GM12878 (cell line): ENCODE measurements around the gene ELP2. TPM values are rescaled to one million over a fixed set of nuclear protein-coding genes. Genes with fewer than 3 reads are reported as not detected.

ENCODE experiments used
- ATAC-seq: fragments of 200-7000 bp; cut with Tn5 transposase; 3 replicates; pipeline ENCODE4 v1.9.1; 2020; ENCODE audit warnings: mild to moderate bottlenecking, moderate library complexity
- BruUV-seq: library from RNA; stranded (reverse); fragments of 400-500 nt; replicated peaks from 2 replicates; lab custom pipeline; 2021; lab: Mats Ljungman, UMichigan
- CTCF ChIA-PET: fragments of 300-600 bp; sonication (Branson Sonifier 250); formaldehyde crosslinking; extraction: SDS; loops from one replicate; lab custom pipeline; 2021; ENCODE audit warnings: inconsistent platforms; lab: Yijun Ruan, JAX
- POLR2A ChIA-PET: fragments of 350-600 bp; formaldehyde crosslinking; extraction: SDS; loops from one replicate; lab custom pipeline; 2021; ENCODE audit warnings: inconsistent platforms; lab: Charles Lee
- RAD21 ChIA-PET: fragments of 300-600 bp; sonication (Branson Sonifier 250); formaldehyde crosslinking; loops from one replicate; lab custom pipeline; 2023; ENCODE audit warnings: antibody characterized with exemption; ENCODE audit not compliant: unreplicated experiment; lab: Charles Lee
- SMC1A ChIA-PET: fragments of 300-600 bp; sonication (Branson Sonifier 250); formaldehyde crosslinking; loops from one replicate; lab custom pipeline; 2023; ENCODE audit not compliant: unreplicated experiment, uncharacterized antibody; lab: Charles Lee
- DNase-seq: peaks from one replicate; pipeline ENCODE4 v3.0.0-alpha.2; 2011; ENCODE audit warnings: low read depth, low spot score
- FAIRE-seq: peaks from 3 replicates; lab custom pipeline; 2011; peaks lifted over from hg19 to GRCh38; lab: Jason Lieb, UNC
- H2AFZ ChIP-seq: 2 replicates; pipeline ENCODE4 v1.6.0; 2011; ENCODE audit warnings: low read depth, low read length, control low read depth; ENCODE audit not compliant: control insufficient read depth
- H3K27ac ChIP-seq: 2 replicates; pipeline ENCODE4 v1.5.1; 2011; ENCODE audit warnings: control low read depth; ENCODE audit not compliant: control insufficient read depth, insufficient read depth
- H3K27me3 ChIP-seq, 2 experiments: replicated peaks in 1 of 2; 2 replicates each; pipeline versions ENCODE4 v1.6.0 to v1.6.1; 2011; ENCODE audit warnings: low read length in 1 of 2; ENCODE audit not compliant: control insufficient read depth in 2 of 2, insufficient read depth in 2 of 2
- H3K36me3 ChIP-seq, 2 experiments: 2 replicates each; pipeline ENCODE4 v1.5.1; 2011; ENCODE audit warnings: low read length in 1 of 2; ENCODE audit not compliant: control insufficient read depth in 2 of 2, insufficient read depth in 2 of 2
- H3K4me1 ChIP-seq: 2 replicates; pipeline ENCODE4 v1.6.1; 2011; ENCODE audit warnings: mild to moderate bottlenecking, low read length, moderate library complexity, mixed read lengths; ENCODE audit not compliant: control insufficient read depth, insufficient read depth
- H3K4me2 ChIP-seq: 2 replicates; pipeline ENCODE4 v1.6.0; 2011; ENCODE audit warnings: control low read depth; ENCODE audit not compliant: control insufficient read depth, insufficient read depth
- H3K4me3 ChIP-seq: fragments of 200-600 bp; sonication (generic); 2 replicates; pipeline ENCODE4 v1.5.1; 2016
- H3K79me2 ChIP-seq: 2 replicates; pipeline ENCODE4 v1.6.0; 2011; ENCODE audit warnings: low read length; ENCODE audit not compliant: control insufficient read depth, insufficient read depth
- H3K9ac ChIP-seq: 2 replicates; pipeline ENCODE4 v1.8.0; 2011; ENCODE audit warnings: low read length, control low read depth, mixed read lengths; ENCODE audit not compliant: control insufficient read depth, insufficient read depth
- H3K9me3 ChIP-seq: replicated peaks from 3 replicates; pipeline ENCODE4 v1.5.1; 2011; ENCODE audit warnings: mild to moderate bottlenecking, low read length; ENCODE audit not compliant: control insufficient read depth, insufficient read depth
- H4K20me1 ChIP-seq: 2 replicates; pipeline ENCODE4 v1.6.0; 2011; ENCODE audit not compliant: control insufficient read depth, insufficient read depth
- CEBPB ChIP-seq, 2 experiments: fragments of 150-350 bp in 1 of 2; IDR thresholded peaks; 2 replicates each; pipeline ENCODE4 v1.6.1; 2012 to 2014; ENCODE audit warnings: low read depth in 2 of 2, low read length in 2 of 2, borderline replicate concordance in 1 of 2, inconsistent platforms in 1 of 2
- EZH2 ChIP-seq: IDR thresholded peaks from 2 replicates; pipeline ENCODE4 v1.6.1; 2012; ENCODE audit warnings: low read depth, mild to moderate bottlenecking, control low read depth, inconsistent platforms, low read length, borderline replicate concordance; ENCODE audit not compliant: control insufficient read depth
- FOXM1 ChIP-seq: IDR thresholded peaks from 2 replicates; pipeline ENCODE4 v1.6.1; 2012; ENCODE audit warnings: low read depth, mild to moderate bottlenecking, inconsistent platforms, low read length, moderate library complexity
- MEF2B ChIP-seq: fragments of 450-650 bp; IDR thresholded peaks from 2 replicates; pipeline ENCODE4 v1.6.1; 2018; ENCODE audit warnings: mild to moderate bottlenecking, moderate library complexity; ENCODE audit not compliant: partially characterized antibody, poor library complexity, severe bottlenecking
- NR2C2 ChIP-seq: IDR thresholded peaks from 2 replicates; pipeline ENCODE4 v1.6.1; 2011; ENCODE audit warnings: borderline replicate concordance, low read depth; ENCODE audit not compliant: control insufficient read depth, insufficient read length
- NR2F1 ChIP-seq: fragments of 450-650 bp; conservative IDR thresholded peaks from 2 replicates; pipeline ENCODE4 v1.6.1; 2017; ENCODE audit warnings: mild to moderate bottlenecking
- POLR2AphosphoS5 ChIP-seq: IDR thresholded peaks from 2 replicates; pipeline ENCODE4 v1.6.1; 2011; ENCODE audit warnings: mild to moderate bottlenecking, low read length, inconsistent platforms
- TAF1 ChIP-seq: IDR thresholded peaks from 2 replicates; pipeline ENCODE4 v1.6.1; 2011; ENCODE audit warnings: mild to moderate bottlenecking, low read depth, low read length, borderline replicate concordance
- TARDBP ChIP-seq: IDR thresholded peaks from 2 replicates; pipeline ENCODE4 v1.6.1; 2016; ENCODE audit warnings: borderline replicate concordance
- TCF12 ChIP-seq: IDR thresholded peaks from 2 replicates; pipeline ENCODE4 v1.6.1; 2011; ENCODE audit warnings: low read depth, mild to moderate bottlenecking, low read length
- WGBS: methylation state at CpG from one replicate; pipeline ENCODE4 v1.1.6; 2016; ENCODE audit warnings: low lambda C conversion rate; ENCODE audit not compliant: insufficient replicate concordance, insufficient coverage; ENCODE audit errors: missing lambda C conversion rate; 5-methylcytosine and 5-hydroxymethylcytosine counted together
- in situ Hi-C: fragments of 300-500 bp; cut with MboI; formaldehyde crosslinking; loops from 9 replicates; pipeline ENCODE4 v1.14.3; 2018; ENCODE audit warnings: mixed read lengths
- intact Hi-C: fragments of 100-400 bp; cut with micrococcal nuclease; formaldehyde crosslinking; loops from one replicate; pipeline ENCODE4 v1.14.2; 2022; ENCODE audit not compliant: unreplicated experiment
- polyA plus RNA-seq, 11 experiments: library from polyadenylated mRNA; depleted of rRNA in 4 of 11; unstranded in 6 of 11; stranded (reverse) in 5 of 11; fragments of >200 nt; fragmentation: Nextera tagmentation in 4 of 11; fragmentation: Illumina TruSeq in 1 of 11; extraction: Ambion mirVana in 4 of 11; extraction: Trizol in 1 of 11; gene quantifications; 1 replicate in 1 of 11; 2 replicates in 10 of 11; pipeline versions ENCODE4 v1.2.1 to v1.2.3, GENCODE V29; 2011 to 2016; ENCODE audit warnings: inconsistent platforms in 2 of 11, missing spikeins in 2 of 11, low read depth in 1 of 11
- total RNA-seq, 4 experiments: library from RNA; depleted of rRNA in 3 of 4; stranded (reverse); fragments of >200 nt in 3 of 4; fragmentation: Illumina TruSeq in 1 of 4; extraction: Trizol in 1 of 4; gene quantifications; 2 replicates each; pipeline versions ENCODE4 v1.2.1 to v1.2.3, GENCODE V29; 2013 to 2021
- TF ChIP-seq, protein P1 (sequence below): fragments of 450-650 bp; formaldehyde crosslinking; IDR thresholded peaks from 2 replicates; pipeline ENCODE4 v1.5.0; 2022; ENCODE audit warnings: mild to moderate bottlenecking, missing genetic modification characterization
- TF ChIP-seq, protein P2 (sequence below): fragments of 450-650 bp; IDR thresholded peaks from 2 replicates; pipeline ENCODE4 v1.6.1; 2014; ENCODE audit warnings: mild to moderate bottlenecking
- TF ChIP-seq, protein P3 (sequence below): IDR thresholded peaks from 2 replicates; pipeline ENCODE4 v1.6.1; 2011; ENCODE audit warnings: borderline replicate concordance, low read depth, mild to moderate bottlenecking, moderate library complexity, mixed read lengths, low read length; ENCODE audit not compliant: insufficient read depth; ENCODE audit errors: extremely low read length
- TF ChIP-seq, protein P4 (sequence below): fragments of 450-650 bp; IDR thresholded peaks from 2 replicates; pipeline ENCODE4 v1.6.1; 2017; ENCODE audit warnings: borderline replicate concordance

Gene ELP2
- total and polyA plus RNA-seq, 10 of the 15 experiments (the other 5 are each of a cell fraction or from before 2014, with no cell fraction given): 56.9 to 134 (median 88.5) TPM

DNA sequence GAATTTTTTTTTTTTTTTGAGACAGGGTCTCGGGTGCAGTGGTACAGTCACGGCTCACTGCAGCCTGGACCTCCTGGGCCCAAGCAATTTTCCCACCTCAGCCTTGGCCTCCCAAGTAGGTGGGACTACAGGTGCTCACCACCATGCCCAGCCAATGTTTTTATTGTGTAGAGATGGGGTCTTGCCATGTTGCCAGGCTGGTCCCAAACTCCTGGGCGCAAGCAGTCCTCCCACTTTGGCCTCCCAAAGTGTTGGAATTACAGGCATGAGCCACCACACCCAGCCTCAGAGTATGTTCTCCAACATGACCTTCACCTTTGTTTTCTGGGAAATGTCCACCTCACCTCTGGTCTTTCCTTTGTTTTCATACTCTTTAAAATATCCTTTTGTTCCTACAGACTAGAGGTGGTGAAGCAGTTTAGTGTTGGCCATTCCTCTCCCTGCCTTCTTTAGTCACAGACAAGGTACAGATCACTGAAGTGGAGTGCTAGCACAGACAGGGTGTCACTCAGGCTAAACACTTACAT is 38.1 kb downstream of the ELP2 start:
- RAD21 ChIA-PET: no interaction called here
- no TSS peak for BruUV-seq
- Histone ChIP-seq H2AFZ (no peak overlapping the region), H3K36me3 (peaks cover 13 to 39% of the 10 kb centered on the region in 2 experiments)
- TF ChIP-seq NR2F1 (no peak), MEF2B (no peak), EZH2 (no peak), FOXM1 (no peak), TAF1 (no peak), NR2C2 (no peak), CEBPB (IDR thresholded peaks at IDR 0.05; ENCODE audit: borderline replicate concordance in 1 of 2, low read depth in 2 of 2, low read length in 2 of 2) (no peak), TARDBP (no peak), TCF12 (no peak), POLR2AphosphoS5 (no peak)
- TF ChIP-seq, protein P1, sequence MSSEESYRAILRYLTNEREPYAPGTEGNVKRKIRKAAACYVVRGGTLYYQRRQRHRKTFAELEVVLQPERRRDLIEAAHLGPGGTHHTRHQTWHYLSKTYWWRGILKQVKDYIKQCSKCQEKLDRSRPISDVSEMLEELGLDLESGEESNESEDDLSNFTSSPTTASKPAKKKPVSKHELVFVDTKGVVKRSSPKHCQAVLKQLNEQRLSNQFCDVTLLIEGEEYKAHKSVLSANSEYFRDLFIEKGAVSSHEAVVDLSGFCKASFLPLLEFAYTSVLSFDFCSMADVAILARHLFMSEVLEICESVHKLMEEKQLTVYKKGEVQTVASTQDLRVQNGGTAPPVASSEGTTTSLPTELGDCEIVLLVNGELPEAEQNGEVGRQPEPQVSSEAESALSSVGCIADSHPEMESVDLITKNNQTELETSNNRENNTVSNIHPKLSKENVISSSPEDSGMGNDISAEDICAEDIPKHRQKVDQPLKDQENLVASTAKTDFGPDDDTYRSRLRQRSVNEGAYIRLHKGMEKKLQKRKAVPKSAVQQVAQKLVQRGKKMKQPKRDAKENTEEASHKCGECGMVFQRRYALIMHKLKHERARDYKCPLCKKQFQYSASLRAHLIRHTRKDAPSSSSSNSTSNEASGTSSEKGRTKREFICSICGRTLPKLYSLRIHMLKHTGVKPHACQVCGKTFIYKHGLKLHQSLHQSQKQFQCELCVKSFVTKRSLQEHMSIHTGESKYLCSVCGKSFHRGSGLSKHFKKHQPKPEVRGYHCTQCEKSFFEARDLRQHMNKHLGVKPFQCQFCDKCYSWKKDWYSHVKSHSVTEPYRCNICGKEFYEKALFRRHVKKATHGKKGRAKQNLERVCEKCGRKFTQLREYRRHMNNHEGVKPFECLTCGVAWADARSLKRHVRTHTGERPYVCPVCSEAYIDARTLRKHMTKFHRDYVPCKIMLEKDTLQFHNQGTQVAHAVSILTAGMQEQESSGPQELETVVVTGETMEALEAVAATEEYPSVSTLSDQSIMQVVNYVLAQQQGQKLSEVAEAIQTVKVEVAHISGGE (CRISPR knock-in tag): no peak
- TF ChIP-seq, protein P2, sequence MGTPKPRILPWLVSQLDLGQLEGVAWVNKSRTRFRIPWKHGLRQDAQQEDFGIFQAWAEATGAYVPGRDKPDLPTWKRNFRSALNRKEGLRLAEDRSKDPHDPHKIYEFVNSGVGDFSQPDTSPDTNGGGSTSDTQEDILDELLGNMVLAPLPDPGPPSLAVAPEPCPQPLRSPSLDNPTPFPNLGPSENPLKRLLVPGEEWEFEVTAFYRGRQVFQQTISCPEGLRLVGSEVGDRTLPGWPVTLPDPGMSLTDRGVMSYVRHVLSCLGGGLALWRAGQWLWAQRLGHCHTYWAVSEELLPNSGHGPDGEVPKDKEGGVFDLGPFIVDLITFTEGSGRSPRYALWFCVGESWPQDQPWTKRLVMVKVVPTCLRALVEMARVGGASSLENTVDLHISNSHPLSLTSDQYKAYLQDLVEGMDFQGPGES: no peak
- TF ChIP-seq, protein P3, sequence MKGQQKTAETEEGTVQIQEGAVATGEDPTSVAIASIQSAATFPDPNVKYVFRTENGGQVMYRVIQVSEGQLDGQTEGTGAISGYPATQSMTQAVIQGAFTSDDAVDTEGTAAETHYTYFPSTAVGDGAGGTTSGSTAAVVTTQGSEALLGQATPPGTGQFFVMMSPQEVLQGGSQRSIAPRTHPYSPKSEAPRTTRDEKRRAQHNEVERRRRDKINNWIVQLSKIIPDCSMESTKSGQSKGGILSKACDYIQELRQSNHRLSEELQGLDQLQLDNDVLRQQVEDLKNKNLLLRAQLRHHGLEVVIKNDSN: no peak
- TF ChIP-seq, protein P4, sequence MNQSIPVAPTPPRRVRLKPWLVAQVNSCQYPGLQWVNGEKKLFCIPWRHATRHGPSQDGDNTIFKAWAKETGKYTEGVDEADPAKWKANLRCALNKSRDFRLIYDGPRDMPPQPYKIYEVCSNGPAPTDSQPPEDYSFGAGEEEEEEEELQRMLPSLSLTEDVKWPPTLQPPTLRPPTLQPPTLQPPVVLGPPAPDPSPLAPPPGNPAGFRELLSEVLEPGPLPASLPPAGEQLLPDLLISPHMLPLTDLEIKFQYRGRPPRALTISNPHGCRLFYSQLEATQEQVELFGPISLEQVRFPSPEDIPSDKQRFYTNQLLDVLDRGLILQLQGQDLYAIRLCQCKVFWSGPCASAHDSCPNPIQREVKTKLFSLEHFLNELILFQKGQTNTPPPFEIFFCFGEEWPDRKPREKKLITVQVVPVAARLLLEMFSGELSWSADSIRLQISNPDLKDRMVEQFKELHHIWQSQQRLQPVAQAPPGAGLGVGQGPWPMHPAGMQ: no peak
- TF ChIP-seq, all 136 proteins: peak for 0
- H3K9ac ChIP-seq: no peak overlapping the region
- ATAC-seq: no peak
- H4K20me1 ChIP-seq: no peaks in the 10 kb centered on the region
- H3K4me1 ChIP-seq: no peaks in the 10 kb centered on the region
- no peaks in the 10 kb centered on the region for H3K9me3 ChIP-seq
- no peak overlapping the region for H3K4me3 ChIP-seq
- FAIRE-seq: no peak
- SMC1A ChIA-PET: interaction anchor here (1.1 to 1.2 kb wide), 2 partner anchors 11 to 28 kb away, joined by 3 read pairs; no protein-coding TSS in a partner anchor
- CTCF ChIA-PET: no interaction called here
- in situ Hi-C loops (no loop called here), intact Hi-C loops (no loop called here)
- H3K27me3 ChIP-seq: no peaks in the 10 kb centered on the region
- no peak for DNase-seq
- POLR2A ChIA-PET: interaction anchor here (0.7 kb wide), 1 partner anchor 368 kb away, joined by 3 read pairs; no protein-coding TSS in a partner anchor
- no peaks in the 10 kb centered on the region for H3K79me2 ChIP-seq
- WGBS: 97% methylated on average over 3 of the region's 3 CpGs
- no peak overlapping the region for H3K27ac ChIP-seq
- no peak overlapping the region for H3K4me2 ChIP-seq
